OCI-LY7 (cell line): ENCODE data around the gene DNAJB5. TPM values are rescaled to one million over a fixed set of nuclear protein-coding genes. Genes with fewer than 3 reads are reported as not detected.

Experiments
- BruUV-seq: library from RNA; stranded (reverse); fragments of 400-500 nt; replicated peaks from 2 replicates; lab custom pipeline; 2021; lab: Mats Ljungman, UMichigan
- CTCF ChIA-PET: fragments of 300-600 bp; sonication (Branson Sonifier 250); formaldehyde crosslinking; loops from one replicate; lab custom pipeline; 2022; ENCODE audit warnings: antibody characterized with exemption; ENCODE audit not compliant: unreplicated experiment; lab: Charles Lee
- POLR2A ChIA-PET: fragments of 300-600 bp; sonication (Branson Sonifier 250); formaldehyde crosslinking; loops from one replicate; lab custom pipeline; 2022; ENCODE audit warnings: antibody characterized with exemption; lab: Charles Lee
- DNase-seq: peaks from one replicate; pipeline ENCODE4 v3.0.0-alpha.2; 2015; ENCODE audit warnings: low spot score
- H2AFZ ChIP-seq: fragments of 200-600 bp; sonication (generic), shearing (Covaris generic); 2 replicates; pipeline ENCODE4 v1.6.1; 2014; ENCODE audit warnings: mild to moderate bottlenecking, antibody characterized with exemption, low read length, moderate library complexity
- H3K27ac ChIP-seq: fragments of 200-600 bp; sonication (generic); 2 replicates; pipeline ENCODE4 v1.5.1; 2014; ENCODE audit warnings: mixed run types, low read depth, mild to moderate bottlenecking, moderate library complexity, low read length, inconsistent platforms; ENCODE audit not compliant: poor library complexity, severe bottlenecking
- H3K36me3 ChIP-seq: fragments of 200-600 bp; sonication (generic); 2 replicates; pipeline ENCODE4 v1.6.1; 2014; ENCODE audit warnings: mild to moderate bottlenecking, antibody characterized with exemption, low read length, moderate library complexity, mixed read lengths; ENCODE audit not compliant: insufficient read depth
- H3K4me1 ChIP-seq: fragments of 200-600 bp; sonication (generic); 2 replicates; pipeline ENCODE4 v1.5.1; 2014; ENCODE audit warnings: mild to moderate bottlenecking, low read length; ENCODE audit not compliant: insufficient read depth, poor library complexity, severe bottlenecking
- H3K4me2 ChIP-seq: fragments of 200-600 bp; sonication (generic); 2 replicates; pipeline ENCODE4 v1.6.1; 2014; ENCODE audit warnings: mild to moderate bottlenecking, low read length
- H3K4me3 ChIP-seq: fragments of 200-600 bp; sonication (generic); 2 replicates; pipeline ENCODE4 v1.5.1; 2014; ENCODE audit warnings: mild to moderate bottlenecking, low read depth, low read length; ENCODE audit not compliant: poor library complexity, severe bottlenecking
- H3K79me2 ChIP-seq: fragments of 200-600 bp; sonication (generic); 2 replicates; pipeline ENCODE4 v1.6.1; 2016; ENCODE audit warnings: low read depth, mild to moderate bottlenecking, low read length, moderate library complexity, mixed read lengths; ENCODE audit not compliant: insufficient read depth
- H3K9me2 ChIP-seq: fragments of 200-600 bp; sonication (generic); 2 replicates; pipeline ENCODE4 v1.6.1; 2016; ENCODE audit warnings: mild to moderate bottlenecking, low read length, mixed read lengths; ENCODE audit not compliant: insufficient read depth
- H3K9me3 ChIP-seq: fragments of 200-600 bp; sonication (generic); 2 replicates; pipeline ENCODE4 v1.6.1; 2014; ENCODE audit warnings: mild to moderate bottlenecking, mixed run types, low read length, mixed read lengths
- H4K20me1 ChIP-seq: fragments of 200-600 bp; sonication (generic); 2 replicates; pipeline ENCODE4 v1.6.1; 2014; ENCODE audit warnings: mild to moderate bottlenecking, antibody characterized with exemption, low read length, moderate library complexity, mixed read lengths; ENCODE audit not compliant: insufficient read depth
- EZH2phosphoT487 ChIP-seq: fragments of 200-600 bp; sonication (generic); IDR thresholded peaks from 2 replicates; pipeline ENCODE4 v1.6.1; 2018; ENCODE audit warnings: low read depth, borderline replicate concordance, mild to moderate bottlenecking, mixed run types, antibody characterized with exemption, low read length, moderate library complexity, mixed read lengths
- intact Hi-C: fragments of 100-400 bp; cut with micrococcal nuclease; formaldehyde crosslinking; loops from one replicate; pipeline ENCODE4 v1.10.0; 2022; ENCODE audit not compliant: unreplicated experiment
- total RNA-seq, 2 experiments: library from RNA; depleted of rRNA in 1 of 2; stranded (reverse); fragments of >200 nt in 1 of 2; shearing (Covaris generic) in 1 of 2; gene quantifications; 2 replicates each; pipeline ENCODE4 v1.2.3, GENCODE V29; 2014 to 2022
- TF ChIP-seq, protein P1 (sequence below): fragments of 200-600 bp; sonication (generic); conservative IDR thresholded peaks from 2 replicates; pipeline ENCODE4 v1.5.1; 2014; ENCODE audit warnings: mild to moderate bottlenecking, antibody characterized with exemption, low read length, moderate library complexity, mixed read lengths

DNAJB5 gene
- total RNA-seq, 2 experiments from 2014 or later: 5.1 to 5.8 TPM

DNA sequence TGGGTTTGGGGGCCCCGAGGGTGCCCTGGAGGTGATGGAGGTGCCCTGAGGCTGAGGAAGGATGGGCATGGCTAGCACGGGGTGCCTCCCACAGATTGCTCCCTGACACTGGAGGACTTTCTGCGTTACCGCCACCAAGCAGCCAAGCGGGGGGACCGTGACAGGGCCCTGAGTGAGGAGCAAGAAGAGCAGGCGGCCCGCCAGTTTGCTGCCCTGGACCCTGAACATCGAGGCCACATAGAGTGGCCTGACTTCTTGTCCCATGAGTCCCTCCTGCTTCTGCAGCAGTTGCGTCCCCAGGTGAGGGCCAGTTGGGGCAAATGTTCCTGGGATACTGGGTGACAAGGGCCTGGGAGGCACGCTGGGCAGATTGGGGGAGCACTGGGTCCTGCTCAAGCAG lies 13.1 kb upstream of the DNAJB5 start:
- ChIA-PET CTCF (no interaction called here), POLR2A (no interaction called here)
- Histone ChIP-seq H4K20me1 (no peaks in the 10 kb centered on the region), H3K4me1 (no peaks in the 10 kb centered on the region), H3K4me3 (no peak overlapping the region), H3K27ac (no peak overlapping the region), H3K79me2 (no peaks in the 10 kb centered on the region), H3K4me2 (no peak overlapping the region), H3K36me3 (no peaks in the 10 kb centered on the region), H3K9me3 (no peaks in the 10 kb centered on the region), H3K9me2 (no peaks in the 10 kb centered on the region), H2AFZ (no peak overlapping the region)
- no peak for DNase-seq
- no peak for TF ChIP-seq EZH2phosphoT487
- TF ChIP-seq, protein P1, sequence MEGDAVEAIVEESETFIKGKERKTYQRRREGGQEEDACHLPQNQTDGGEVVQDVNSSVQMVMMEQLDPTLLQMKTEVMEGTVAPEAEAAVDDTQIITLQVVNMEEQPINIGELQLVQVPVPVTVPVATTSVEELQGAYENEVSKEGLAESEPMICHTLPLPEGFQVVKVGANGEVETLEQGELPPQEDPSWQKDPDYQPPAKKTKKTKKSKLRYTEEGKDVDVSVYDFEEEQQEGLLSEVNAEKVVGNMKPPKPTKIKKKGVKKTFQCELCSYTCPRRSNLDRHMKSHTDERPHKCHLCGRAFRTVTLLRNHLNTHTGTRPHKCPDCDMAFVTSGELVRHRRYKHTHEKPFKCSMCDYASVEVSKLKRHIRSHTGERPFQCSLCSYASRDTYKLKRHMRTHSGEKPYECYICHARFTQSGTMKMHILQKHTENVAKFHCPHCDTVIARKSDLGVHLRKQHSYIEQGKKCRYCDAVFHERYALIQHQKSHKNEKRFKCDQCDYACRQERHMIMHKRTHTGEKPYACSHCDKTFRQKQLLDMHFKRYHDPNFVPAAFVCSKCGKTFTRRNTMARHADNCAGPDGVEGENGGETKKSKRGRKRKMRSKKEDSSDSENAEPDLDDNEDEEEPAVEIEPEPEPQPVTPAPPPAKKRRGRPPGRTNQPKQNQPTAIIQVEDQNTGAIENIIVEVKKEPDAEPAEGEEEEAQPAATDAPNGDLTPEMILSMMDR: no peak
- no TSS peak for BruUV-seq
- intact Hi-C loops: no loop called here

DNA sequence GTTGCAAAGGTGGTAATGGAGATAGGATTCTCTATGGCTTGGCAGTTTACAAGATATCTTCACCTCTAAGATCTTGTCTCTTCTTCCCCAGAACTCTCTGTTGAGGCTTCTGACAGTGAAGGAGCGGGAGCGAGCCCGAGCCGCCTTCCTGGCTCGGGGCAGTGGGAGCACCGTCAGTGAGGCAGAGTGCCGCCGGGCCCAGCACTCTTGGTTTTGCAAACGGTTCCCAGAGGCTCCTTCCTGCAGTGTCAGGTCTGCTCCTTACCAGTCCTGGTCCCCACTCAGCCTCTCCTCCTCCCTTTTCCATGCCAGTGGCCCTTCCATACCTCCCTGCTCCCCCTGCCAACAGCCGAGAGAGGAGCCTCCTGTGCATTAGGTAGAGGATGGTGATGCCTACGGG lies 12.6 kb upstream of the DNAJB5 start:
- TF ChIP-seq, protein P1: no peak
- no peak for TF ChIP-seq EZH2phosphoT487
- H2AFZ ChIP-seq: no peak overlapping the region

DNA sequence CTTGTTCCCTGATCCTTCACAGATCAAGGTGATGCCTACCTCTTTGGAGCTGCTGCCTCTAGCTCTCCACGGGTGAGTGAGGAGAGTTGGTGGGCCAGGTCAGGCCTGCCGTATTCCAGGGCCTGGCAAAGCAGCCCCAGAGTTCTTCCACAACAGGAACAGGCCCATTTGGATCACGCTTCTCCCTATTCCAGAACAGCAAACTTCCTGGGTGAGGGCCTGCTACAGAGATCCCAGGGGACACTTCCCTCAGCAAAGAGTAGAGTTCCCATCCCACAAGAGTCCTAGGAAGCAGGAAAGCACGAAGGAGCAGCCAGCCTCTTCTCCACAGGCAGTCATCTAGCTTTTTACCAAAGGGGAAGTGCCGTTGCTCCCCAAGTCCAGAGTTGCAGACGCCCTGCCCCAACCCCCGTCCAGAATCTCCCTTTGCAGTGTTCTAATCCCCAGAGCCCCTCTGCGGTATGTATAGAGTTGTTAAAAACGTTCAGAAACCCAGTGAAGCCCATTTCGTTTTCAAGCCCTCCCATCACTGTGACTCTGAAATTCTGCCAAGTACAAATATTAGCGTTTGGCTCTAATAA lies 9.3 kb upstream of the DNAJB5 start:
- ChIA-PET POLR2A (no interaction called here), CTCF (no interaction called here)
- H3K4me2 ChIP-seq: no peak overlapping the region
- H3K9me2 ChIP-seq: no peaks in the 10 kb centered on the region
- no peak overlapping the region for H3K27ac ChIP-seq
- no TSS peak for BruUV-seq
- TF ChIP-seq, protein P1: no peak
- TF ChIP-seq EZH2phosphoT487: no peak
- no peak overlapping the region for H3K4me3 ChIP-seq
- H3K36me3 ChIP-seq: no peaks in the 10 kb centered on the region
- H3K79me2 ChIP-seq: no peaks in the 10 kb centered on the region
- H3K4me1 ChIP-seq: peaks cover 32% of the 10 kb centered on the region
- intact Hi-C loops: no loop called here
- H3K9me3 ChIP-seq: no peaks in the 10 kb centered on the region
- H4K20me1 ChIP-seq: no peaks in the 10 kb centered on the region
- H2AFZ ChIP-seq: no peak overlapping the region
- DNase-seq: no peak

More for the DNA sequence above, 12.6 kb upstream of the DNAJB5 start:
- intact Hi-C loops: no loop called here
- Histone ChIP-seq H3K9me2 (no peaks in the 10 kb centered on the region), H3K36me3 (no peaks in the 10 kb centered on the region), H3K4me3 (no peak overlapping the region), H4K20me1 (no peaks in the 10 kb centered on the region), H3K27ac (no peak overlapping the region), H3K79me2 (no peaks in the 10 kb centered on the region), H3K9me3 (no peaks in the 10 kb centered on the region), H3K4me1 (peaks cover 3% of the 10 kb centered on the region), H3K4me2 (no peak overlapping the region)
- ChIA-PET POLR2A (no interaction called here), CTCF (no interaction called here)
- DNase-seq: no peak
- BruUV-seq: no TSS peak
